Parietal lobe (tissue), 1 donor: Measurements from ENCODE around the gene RWDD1. TPM values are rescaled to one million over a fixed set of nuclear protein-coding genes. Genes with fewer than 3 reads are reported as not detected.

ENCODE experiments used
- total RNA-seq: library from RNA; depleted of rRNA; stranded (reverse); fragments of >200 nt; gene quantifications from one replicate; pipeline ENCODE4 v1.2.3, GENCODE V29; 2014

The RWDD1 gene, protein sequence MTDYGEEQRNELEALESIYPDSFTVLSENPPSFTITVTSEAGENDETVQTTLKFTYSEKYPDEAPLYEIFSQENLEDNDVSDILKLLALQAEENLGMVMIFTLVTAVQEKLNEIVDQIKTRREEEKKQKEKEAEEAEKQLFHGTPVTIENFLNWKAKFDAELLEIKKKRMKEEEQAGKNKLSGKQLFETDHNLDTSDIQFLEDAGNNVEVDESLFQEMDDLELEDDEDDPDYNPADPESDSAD
- total RNA-seq: 29.1 TPM

DNA sequence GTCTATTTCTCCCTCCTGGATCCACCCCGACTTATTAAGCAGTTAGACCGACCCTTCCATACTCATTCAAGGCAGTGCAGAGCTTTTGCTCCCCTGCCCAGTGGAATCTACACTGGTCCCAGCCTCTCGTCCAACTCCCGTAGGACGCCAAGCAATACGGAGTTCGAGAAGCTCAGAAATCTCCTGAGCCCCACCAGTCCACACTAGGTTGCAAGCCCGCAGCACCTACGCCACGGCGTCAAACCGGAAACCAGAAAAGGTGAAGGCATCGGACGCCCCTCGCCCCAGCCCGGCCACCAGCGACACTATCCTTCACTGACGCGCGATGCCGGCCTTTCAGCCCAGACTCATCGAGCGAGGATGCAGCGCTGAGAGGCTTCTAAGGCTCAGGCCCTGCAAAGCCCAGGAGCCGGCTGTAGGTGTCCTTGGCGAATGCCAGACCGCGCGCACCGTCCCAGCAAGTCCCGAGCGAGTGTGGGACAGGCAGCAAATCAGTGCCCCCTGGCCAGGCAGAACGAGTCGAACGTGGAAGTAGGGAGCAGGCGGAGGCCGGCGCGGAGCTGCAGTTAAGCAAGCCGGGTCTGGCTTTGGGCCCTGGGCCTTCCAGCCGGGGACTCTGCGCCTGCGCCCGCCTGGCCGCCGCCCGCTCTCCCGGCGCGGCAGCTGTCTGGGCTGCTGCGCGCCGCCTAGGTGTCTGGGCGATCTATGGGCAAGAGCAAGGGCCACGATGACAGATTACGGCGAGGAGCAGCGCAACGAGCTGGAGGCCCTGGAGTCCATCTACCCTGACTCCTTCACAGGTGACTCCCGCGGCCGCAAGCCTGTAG lies at the start of gene RWDD1:
RWDD1 (plus strand) TSS at position 649 of the 827 bp plus-strand sequence; CDS start at position 728, 79 bp downstream.

DNA sequence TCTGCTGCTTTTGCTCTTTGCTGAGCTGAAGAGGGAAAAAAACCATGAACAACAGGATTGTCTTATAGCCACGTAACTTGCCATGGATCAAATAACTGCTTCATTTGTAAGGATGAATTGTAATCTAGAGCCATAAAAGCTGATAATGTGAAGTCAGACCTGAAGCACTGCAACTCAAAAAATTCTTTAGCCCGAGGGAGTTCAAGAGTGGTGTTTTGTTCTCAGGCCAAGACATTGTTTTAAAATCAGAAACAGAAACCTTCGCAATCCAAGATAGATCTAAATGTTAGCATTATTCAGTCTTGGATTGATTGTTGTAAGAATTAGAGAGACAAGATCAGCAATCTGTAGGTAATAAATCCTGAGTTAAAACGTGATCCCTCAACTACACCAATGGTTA lies 25.7 kb upstream of the RWDD1 start, which contains the start of gene TRAPPC3L:
TRAPPC3L (minus strand) TSS at position 34 of the 400 bp plus-strand sequence. CDS start 170 bp downstream, outside the sequence.

DNA sequence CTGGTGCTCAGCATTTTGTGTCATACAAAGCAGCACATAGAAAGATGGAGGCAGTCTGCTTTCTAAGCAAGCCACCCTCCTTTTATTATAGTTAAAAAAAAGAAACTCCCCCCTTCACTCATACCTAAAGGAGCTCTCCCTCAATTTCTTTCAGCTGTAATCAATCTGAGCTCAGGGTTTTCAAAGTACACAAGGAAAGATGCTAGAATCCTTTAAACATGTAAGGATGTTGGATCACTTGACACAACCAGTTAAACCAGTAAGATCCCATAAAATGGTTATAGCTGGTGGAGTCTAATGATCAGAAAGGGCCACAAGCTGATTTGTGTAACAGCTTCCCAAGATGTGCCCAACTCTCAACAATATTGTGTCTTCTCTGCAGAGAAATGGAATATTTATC lies 17.9 kb upstream of the RWDD1 start, which contains the start of gene CALHM4:
CALHM4 (plus strand) TSS at position 301 of the 400 bp plus-strand sequence; CDS start at position 344, 43 bp downstream.

DNA sequence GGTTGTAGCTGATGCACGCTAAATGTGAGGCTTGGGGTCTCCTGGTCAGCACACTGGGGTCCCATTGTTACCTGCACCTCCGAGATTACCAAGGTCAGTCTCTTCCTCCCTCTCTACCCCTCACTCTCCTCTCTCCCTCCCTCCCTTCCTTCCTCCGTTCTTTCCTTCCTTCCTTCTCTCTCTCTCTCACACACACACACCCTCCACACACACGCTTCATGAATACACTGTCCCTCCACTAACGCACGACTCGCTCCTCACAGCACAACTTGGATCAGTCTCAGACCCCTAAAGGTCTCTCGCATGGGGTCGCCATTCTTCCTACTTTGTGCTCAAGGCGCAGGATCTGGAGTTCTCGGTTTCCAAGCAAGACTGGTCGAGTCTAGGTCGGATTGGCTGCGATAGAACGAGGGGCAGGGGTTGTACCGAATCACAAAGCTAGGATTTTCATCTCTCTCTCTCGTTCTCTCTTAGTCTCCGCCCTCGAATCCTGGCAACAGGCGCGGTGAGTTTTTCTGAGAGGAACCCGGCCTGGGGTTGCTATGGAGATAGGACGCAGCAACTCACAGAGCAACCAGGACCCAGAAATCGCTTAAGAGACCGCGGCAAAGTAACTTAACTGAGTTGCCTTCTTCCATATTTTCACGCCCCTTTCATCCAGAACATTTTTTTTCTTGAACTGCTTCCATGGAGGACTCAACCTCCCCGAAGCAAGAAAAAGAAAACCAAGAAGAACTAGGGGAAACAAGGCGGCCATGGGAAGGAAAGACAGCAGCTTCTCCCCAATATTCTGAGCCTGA lies 44.8 kb downstream of the RWDD1 start, which contains the start of gene RSPH4A:
RSPH4A (plus strand) TSS at position 543 of the 800 bp plus-strand sequence; CDS start at position 688, 145 bp downstream.

Other genes starting within 250 kb of the RWDD1 start
- gene DSE, start 200.6 kb upstream of the RWDD1 start, total RNA-seq: 38.2 TPM
- gene CALHM6, start 110.1 kb upstream of the RWDD1 start, total RNA-seq: not detected
- 0.31 TPM for gene CALHM5, start 59.9 kb upstream of the RWDD1 start, total RNA-seq
- gene TRAPPC3L, start 25.8 kb upstream of the RWDD1 start, total RNA-seq: not detected
- not detected for gene CALHM4, start 17.8 kb upstream of the RWDD1 start, total RNA-seq
- gene RSPH4A, start 45.0 kb downstream of the RWDD1 start, total RNA-seq: 2.5 TPM
- 33.8 TPM for gene ZUP1, start 97.3 kb downstream of the RWDD1 start, total RNA-seq
- gene KPNA5, start 109.7 kb downstream of the RWDD1 start, total RNA-seq: 34.4 TPM
- gene FAM162B, start 194.2 kb downstream of the RWDD1 start, total RNA-seq: 1.3 TPM